Breast epithelium (tissue), 3 donors: Measurements from ENCODE around the gene OTOG.

Experiments used
- POLR2A ChIP-seq: fragments of 450-650 bp; IDR thresholded peaks from one replicate; pipeline ENCODE4 v1.6.1; 2016; ENCODE audit warnings: antibody characterized with exemption, mild to moderate bottlenecking, moderate library complexity
- TF ChIP-seq, protein P1 (sequence below), 3 donors: fragments of 450-650 bp; IDR thresholded peaks; one replicate each; pipeline ENCODE4 v1.5.1; 2016 to 2017; ENCODE audit warnings: antibody characterized with exemption in 3 of 3, mild to moderate bottlenecking in 3 of 3, moderate library complexity in 3 of 3

DNA sequence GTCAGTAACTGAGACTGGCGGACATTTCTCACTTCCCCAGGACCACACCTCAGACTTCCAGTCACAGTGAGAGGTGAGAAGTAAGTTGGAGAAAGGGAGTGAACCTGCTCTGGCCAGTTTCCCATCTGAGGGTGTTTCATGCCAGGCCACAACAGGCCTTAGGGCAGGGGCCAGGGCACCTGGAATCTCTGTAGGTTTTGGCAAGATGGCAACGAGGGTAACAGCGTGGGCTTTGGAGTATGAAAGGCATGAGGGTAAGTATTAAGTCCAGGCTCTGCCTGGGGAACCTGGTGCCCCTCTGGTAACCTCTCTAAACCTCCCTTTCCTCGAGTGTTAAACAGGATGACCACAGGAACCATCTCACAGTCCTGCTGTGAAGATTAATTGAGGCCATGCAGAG lies 41.9 kb upstream of the OTOG start:
- TF ChIP-seq, protein P1, sequence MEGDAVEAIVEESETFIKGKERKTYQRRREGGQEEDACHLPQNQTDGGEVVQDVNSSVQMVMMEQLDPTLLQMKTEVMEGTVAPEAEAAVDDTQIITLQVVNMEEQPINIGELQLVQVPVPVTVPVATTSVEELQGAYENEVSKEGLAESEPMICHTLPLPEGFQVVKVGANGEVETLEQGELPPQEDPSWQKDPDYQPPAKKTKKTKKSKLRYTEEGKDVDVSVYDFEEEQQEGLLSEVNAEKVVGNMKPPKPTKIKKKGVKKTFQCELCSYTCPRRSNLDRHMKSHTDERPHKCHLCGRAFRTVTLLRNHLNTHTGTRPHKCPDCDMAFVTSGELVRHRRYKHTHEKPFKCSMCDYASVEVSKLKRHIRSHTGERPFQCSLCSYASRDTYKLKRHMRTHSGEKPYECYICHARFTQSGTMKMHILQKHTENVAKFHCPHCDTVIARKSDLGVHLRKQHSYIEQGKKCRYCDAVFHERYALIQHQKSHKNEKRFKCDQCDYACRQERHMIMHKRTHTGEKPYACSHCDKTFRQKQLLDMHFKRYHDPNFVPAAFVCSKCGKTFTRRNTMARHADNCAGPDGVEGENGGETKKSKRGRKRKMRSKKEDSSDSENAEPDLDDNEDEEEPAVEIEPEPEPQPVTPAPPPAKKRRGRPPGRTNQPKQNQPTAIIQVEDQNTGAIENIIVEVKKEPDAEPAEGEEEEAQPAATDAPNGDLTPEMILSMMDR (IDR thresholded peaks at IDR 0.05), result no peak
- TF ChIP-seq POLR2A, result no peak
